IMR-90 (cell line): ENCODE data around the gene DIP2C.

Experiments
- BHLHE40 ChIP-seq: fragments of 150-350 bp; IDR thresholded peaks from 2 replicates; pipeline ENCODE4 v1.6.1; 2016; ENCODE audit warnings: mild to moderate bottlenecking, low read depth, low read length
- CEBPB ChIP-seq: IDR thresholded peaks from 2 replicates; pipeline ENCODE4 v1.6.1; 2012; ENCODE audit warnings: low read depth, low read length, improper control_type of control experiment
- CHD1 ChIP-seq: IDR thresholded peaks from 2 replicates; pipeline ENCODE4 v1.6.1; 2012; ENCODE audit warnings: low read depth, low read length, improper control_type of control experiment
- FOS ChIP-seq: fragments of 150-350 bp; IDR thresholded peaks from 2 replicates; pipeline ENCODE4 v1.6.1; 2016; ENCODE audit warnings: low read depth, low read length
- MXI1 ChIP-seq: IDR thresholded peaks from 2 replicates; pipeline ENCODE4 v1.6.1; 2012; ENCODE audit warnings: low read depth, mild to moderate bottlenecking, low read length, moderate library complexity, borderline replicate concordance
- NFE2L2 ChIP-seq: fragments of 150-350 bp; IDR thresholded peaks from 2 replicates; pipeline ENCODE4 v1.6.1; 2016; ENCODE audit warnings: low read depth, mild to moderate bottlenecking, low read length
- POLR2A ChIP-seq: IDR thresholded peaks from 2 replicates; pipeline ENCODE4 v1.6.1; 2012; ENCODE audit warnings: mild to moderate bottlenecking, low read depth, low read length
- RAD21 ChIP-seq: IDR thresholded peaks from 2 replicates; pipeline ENCODE4 v1.6.1; 2012; ENCODE audit warnings: low read length, improper control_type of control experiment
- RCOR1 ChIP-seq: IDR thresholded peaks from 2 replicates; pipeline ENCODE4 v1.6.1; 2012; ENCODE audit warnings: mild to moderate bottlenecking, low read length, improper control_type of control experiment; ENCODE audit not compliant: insufficient replicate concordance
- RFX5 ChIP-seq: IDR thresholded peaks from 2 replicates; pipeline ENCODE4 v1.8.0; 2012; ENCODE audit warnings: low read depth, mild to moderate bottlenecking, low read length, moderate library complexity
- SMC3 ChIP-seq: fragments of 150-350 bp; IDR thresholded peaks from 2 replicates; pipeline ENCODE4 v1.6.1; 2016; ENCODE audit warnings: low read depth, mild to moderate bottlenecking, antibody characterized with exemption, low read length, moderate library complexity
- TF ChIP-seq, protein P1 (sequence below): conservative IDR thresholded peaks from 2 replicates; pipeline ENCODE4 v1.5.1; 2012; ENCODE audit warnings: mild to moderate bottlenecking, low read depth, low read length, improper control_type of control experiment
- TF ChIP-seq, protein P2 (sequence below): fragments of 150-350 bp; IDR thresholded peaks from 2 replicates; pipeline ENCODE4 v1.6.1; 2017; ENCODE audit warnings: mild to moderate bottlenecking, antibody characterized with exemption, low read length, low read depth
- TF ChIP-seq, protein P3 (sequence below): fragments of 150-350 bp; IDR thresholded peaks from 2 replicates; pipeline ENCODE4 v1.6.1; 2016; ENCODE audit warnings: low read depth, mild to moderate bottlenecking, low read length, moderate library complexity, borderline replicate concordance

DNA sequence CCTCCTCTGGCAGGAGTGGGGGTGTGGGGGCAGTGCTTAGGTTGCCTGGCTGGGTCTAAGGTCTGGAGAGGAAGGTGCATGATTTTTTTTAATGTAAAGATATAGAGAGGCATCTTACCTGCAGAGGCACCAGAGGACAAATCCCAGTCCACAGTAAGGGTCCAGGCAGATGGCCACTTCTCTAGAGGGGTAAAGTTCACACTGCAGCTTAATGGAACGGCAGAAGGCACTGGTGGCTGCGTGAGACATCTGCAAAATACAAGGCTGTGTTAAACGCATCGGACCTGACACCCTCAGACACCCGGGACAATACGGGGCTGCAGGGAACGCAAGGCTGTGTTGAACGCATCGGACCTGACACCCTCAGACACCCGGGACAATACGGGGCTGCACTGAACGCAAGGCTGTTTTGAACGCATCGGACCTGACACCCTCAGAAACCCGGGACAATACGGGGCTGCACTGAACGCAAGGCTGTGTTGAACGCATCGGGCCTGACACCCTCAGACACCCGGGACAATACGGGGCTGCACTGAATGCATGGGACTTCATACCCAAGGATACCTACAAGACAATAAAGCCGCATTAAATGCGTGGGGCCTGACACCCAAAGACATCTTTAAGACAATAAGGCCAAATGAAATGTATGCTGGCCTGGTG, 348.3 kb downstream of the DIP2C start:
- TF ChIP-seq, protein P1, sequence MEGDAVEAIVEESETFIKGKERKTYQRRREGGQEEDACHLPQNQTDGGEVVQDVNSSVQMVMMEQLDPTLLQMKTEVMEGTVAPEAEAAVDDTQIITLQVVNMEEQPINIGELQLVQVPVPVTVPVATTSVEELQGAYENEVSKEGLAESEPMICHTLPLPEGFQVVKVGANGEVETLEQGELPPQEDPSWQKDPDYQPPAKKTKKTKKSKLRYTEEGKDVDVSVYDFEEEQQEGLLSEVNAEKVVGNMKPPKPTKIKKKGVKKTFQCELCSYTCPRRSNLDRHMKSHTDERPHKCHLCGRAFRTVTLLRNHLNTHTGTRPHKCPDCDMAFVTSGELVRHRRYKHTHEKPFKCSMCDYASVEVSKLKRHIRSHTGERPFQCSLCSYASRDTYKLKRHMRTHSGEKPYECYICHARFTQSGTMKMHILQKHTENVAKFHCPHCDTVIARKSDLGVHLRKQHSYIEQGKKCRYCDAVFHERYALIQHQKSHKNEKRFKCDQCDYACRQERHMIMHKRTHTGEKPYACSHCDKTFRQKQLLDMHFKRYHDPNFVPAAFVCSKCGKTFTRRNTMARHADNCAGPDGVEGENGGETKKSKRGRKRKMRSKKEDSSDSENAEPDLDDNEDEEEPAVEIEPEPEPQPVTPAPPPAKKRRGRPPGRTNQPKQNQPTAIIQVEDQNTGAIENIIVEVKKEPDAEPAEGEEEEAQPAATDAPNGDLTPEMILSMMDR = no peak
- TF ChIP-seq RFX5 (no peak), CHD1 (no peak), POLR2A (no peak), RCOR1 (no peak), CEBPB (no peak), SMC3 (no peak), MXI1 (no peak), BHLHE40 (no peak), FOS (no peak), RAD21 (no peak), NFE2L2 (no peak)
- TF ChIP-seq, protein P2, sequence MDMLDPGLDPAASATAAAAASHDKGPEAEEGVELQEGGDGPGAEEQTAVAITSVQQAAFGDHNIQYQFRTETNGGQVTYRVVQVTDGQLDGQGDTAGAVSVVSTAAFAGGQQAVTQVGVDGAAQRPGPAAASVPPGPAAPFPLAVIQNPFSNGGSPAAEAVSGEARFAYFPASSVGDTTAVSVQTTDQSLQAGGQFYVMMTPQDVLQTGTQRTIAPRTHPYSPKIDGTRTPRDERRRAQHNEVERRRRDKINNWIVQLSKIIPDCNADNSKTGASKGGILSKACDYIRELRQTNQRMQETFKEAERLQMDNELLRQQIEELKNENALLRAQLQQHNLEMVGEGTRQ = no peak
- TF ChIP-seq, protein P3, sequence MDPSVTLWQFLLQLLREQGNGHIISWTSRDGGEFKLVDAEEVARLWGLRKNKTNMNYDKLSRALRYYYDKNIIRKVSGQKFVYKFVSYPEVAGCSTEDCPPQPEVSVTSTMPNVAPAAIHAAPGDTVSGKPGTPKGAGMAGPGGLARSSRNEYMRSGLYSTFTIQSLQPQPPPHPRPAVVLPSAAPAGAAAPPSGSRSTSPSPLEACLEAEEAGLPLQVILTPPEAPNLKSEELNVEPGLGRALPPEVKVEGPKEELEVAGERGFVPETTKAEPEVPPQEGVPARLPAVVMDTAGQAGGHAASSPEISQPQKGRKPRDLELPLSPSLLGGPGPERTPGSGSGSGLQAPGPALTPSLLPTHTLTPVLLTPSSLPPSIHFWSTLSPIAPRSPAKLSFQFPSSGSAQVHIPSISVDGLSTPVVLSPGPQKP = no peak
